GM23338 (cell line): Measurements from ENCODE around the gene FBXL5. TPM values are rescaled to one million over a fixed set of nuclear protein-coding genes. Genes with fewer than 3 reads are reported as not detected.

ENCODE experiments used
- ATAC-seq: fragments of 200-7000 bp; cut with Tn5 transposase; 3 replicates; pipeline ENCODE4 v1.9.1; 2020
- DNase-seq: peaks from one replicate; pipeline ENCODE4 v3.0.0-alpha.2; 2015; ENCODE audit warnings: low spot score
- H2AFZ ChIP-seq: fragments of 200-600 bp; sonication (generic); 2 replicates; pipeline ENCODE4 v1.8.0; 2016; ENCODE audit warnings: antibody characterized with exemption, mild to moderate bottlenecking, moderate library complexity
- H3F3A ChIP-seq: fragments of 200-600 bp; sonication (generic); replicated peaks from 2 replicates; pipeline ENCODE4 v1.8.0; 2017; ENCODE audit warnings: antibody characterized with exemption, mixed run types, low read depth
- H3K27ac ChIP-seq: fragments of 200-600 bp; sonication (generic); 2 replicates; pipeline ENCODE4 v1.6.1; 2016; ENCODE audit warnings: low read depth
- H3K27me3 ChIP-seq: fragments of 200-600 bp; sonication (generic); 2 replicates; pipeline ENCODE4 v1.8.0; 2016; ENCODE audit warnings: mild to moderate bottlenecking, mixed run types, moderate library complexity; ENCODE audit not compliant: insufficient read depth
- H3K36me3 ChIP-seq: fragments of 200-600 bp; sonication (generic); 2 replicates; pipeline ENCODE4 v1.8.0; 2016; ENCODE audit warnings: mild to moderate bottlenecking; ENCODE audit not compliant: insufficient read depth
- H3K4me1 ChIP-seq: fragments of 200-600 bp; sonication (generic); 2 replicates; pipeline ENCODE4 v1.8.0; 2016; ENCODE audit warnings: mild to moderate bottlenecking, moderate library complexity; ENCODE audit not compliant: insufficient read depth
- H3K4me2 ChIP-seq: fragments of 200-600 bp; sonication (generic); 2 replicates; pipeline ENCODE4 v1.7.1; 2017; ENCODE audit warnings: mixed run types
- H3K4me3 ChIP-seq: fragments of 200-600 bp; sonication (generic); 2 replicates; pipeline ENCODE4 v1.6.1; 2016; ENCODE audit warnings: mixed run types
- H3K79me2 ChIP-seq: fragments of 200-600 bp; sonication (generic); replicated peaks from 2 replicates; pipeline ENCODE4 v1.8.0; 2017; ENCODE audit warnings: mild to moderate bottlenecking; ENCODE audit not compliant: insufficient read depth
- H3K9me2 ChIP-seq: fragments of 200-600 bp; sonication (generic); 2 replicates; pipeline ENCODE4 v1.8.0; 2017; ENCODE audit not compliant: insufficient read depth
- H4K20me1 ChIP-seq: fragments of 200-600 bp; sonication (generic); replicated peaks from 2 replicates; pipeline ENCODE4 v1.8.0; 2017; ENCODE audit warnings: mild to moderate bottlenecking; ENCODE audit not compliant: insufficient read depth
- H3K27ac Mint-ChIP-seq: 2 replicates; pipeline ENCODE4 v1.8.0; 2020; ENCODE audit warnings: inconsistent platforms, mild to moderate bottlenecking, moderate library complexity, mixed read lengths
- H3K27me3 Mint-ChIP-seq: 3 replicates; pipeline ENCODE4 v1.8.0; 2022; ENCODE audit warnings: low read depth, mild to moderate bottlenecking, moderate library complexity, mixed read lengths, inconsistent platforms; ENCODE audit not compliant: insufficient read depth, poor library complexity
- H3K36me3 Mint-ChIP-seq: 3 replicates; pipeline ENCODE4 v1.8.0; 2021; ENCODE audit warnings: low read depth, mild to moderate bottlenecking, inconsistent platforms, moderate library complexity, mixed read lengths
- H3K4me1 Mint-ChIP-seq: 3 replicates; pipeline ENCODE4 v1.8.0; 2020; ENCODE audit warnings: mild to moderate bottlenecking, inconsistent platforms, mixed read lengths
- H3K4me3 Mint-ChIP-seq: 3 replicates; pipeline ENCODE4 v1.8.0; 2021; ENCODE audit warnings: moderate library complexity, mild to moderate bottlenecking, inconsistent platforms, mixed read lengths
- H3K9me3 Mint-ChIP-seq: 3 replicates; pipeline ENCODE4 v1.8.0; 2020; ENCODE audit warnings: moderate library complexity, mild to moderate bottlenecking, inconsistent platforms, mixed read lengths
- CREB1 ChIP-seq: fragments of 250-450 bp; sonication (Bioruptor Pico); IDR thresholded peaks from 2 replicates; pipeline ENCODE4 v1.5.0; 2020; ENCODE audit warnings: low read depth, mild to moderate bottlenecking, moderate library complexity
- CTCF ChIP-seq, 2 experiments: fragments of 200-600 bp in 1 of 2; sonication (generic) in 1 of 2; conservative IDR thresholded peaks; 2 replicates each; pipeline versions ENCODE4 v1.5.1 to v1.6.1; 2016 to 2017; ENCODE audit warnings: antibody characterized with exemption in 2 of 2, low read depth in 2 of 2, mild to moderate bottlenecking in 2 of 2, moderate library complexity in 1 of 2
- ETS1 ChIP-seq: IDR thresholded peaks from 2 replicates; pipeline ENCODE4 v1.6.1; 2016; ENCODE audit warnings: antibody characterized with exemption
- EZH2 ChIP-seq: fragments of 200-600 bp; sonication (generic); IDR thresholded peaks from one replicate; pipeline ENCODE4 v1.8.0; 2017; ENCODE audit warnings: antibody characterized with exemption, mild to moderate bottlenecking, low read depth; ENCODE audit not compliant: unreplicated experiment
- EZH2phosphoT487 ChIP-seq: fragments of 200-600 bp; sonication (generic); IDR thresholded peaks from one replicate; pipeline ENCODE4 v1.8.1; 2018; ENCODE audit warnings: antibody characterized with exemption; ENCODE audit not compliant: unreplicated experiment
- JUNB ChIP-seq: IDR thresholded peaks from one replicate; pipeline ENCODE4 v1.6.1; 2016; ENCODE audit warnings: antibody characterized with exemption; ENCODE audit not compliant: unreplicated experiment
- NANOG ChIP-seq: IDR thresholded peaks from 2 replicates; pipeline ENCODE4 v1.6.1; 2016; ENCODE audit warnings: antibody characterized with exemption, borderline replicate concordance
- REST ChIP-seq: IDR thresholded peaks from one replicate; pipeline ENCODE4 v1.6.1; 2018; ENCODE audit warnings: antibody characterized with exemption; ENCODE audit not compliant: unreplicated experiment
- STAT1 ChIP-seq: IDR thresholded peaks from one replicate; pipeline ENCODE4 v1.6.1; 2016; ENCODE audit warnings: antibody characterized with exemption; ENCODE audit not compliant: unreplicated experiment
- ZNF331 ChIP-seq: fragments of 250-450 bp; sonication (Bioruptor Pico); IDR thresholded peaks from 2 replicates; pipeline ENCODE4 v1.5.0; 2020; ENCODE audit warnings: low read depth, mild to moderate bottlenecking, moderate library complexity
- ZNF462 ChIP-seq: fragments of 250-450 bp; sonication (Bioruptor Pico); IDR thresholded peaks from 2 replicates; pipeline ENCODE4 v1.5.0; 2020; ENCODE audit warnings: mild to moderate bottlenecking, moderate library complexity
- polyA plus RNA-seq: library from polyadenylated mRNA; unstranded; fragments of >200 nt; fragmentation: Nextera tagmentation; extraction: Ambion mirVana; gene quantifications from 2 replicates; pipeline ENCODE4 v1.2.1, GENCODE V29; 2016
- total RNA-seq: library from RNA; depleted of rRNA; stranded (reverse); fragments of >200 nt; shearing (Covaris generic); gene quantifications from 2 replicates; pipeline ENCODE4 v1.2.3, GENCODE V29; 2014

FBXL5 gene
- total and polyA plus RNA-seq, 2 experiments from 2014 or later, result 55.7 to 81.9 TPM

GRCh38 chr4:15586066-15586465, 69.1 kb downstream of the FBXL5 start (continued):
- no peak for TF ChIP-seq CTCF (conservative IDR thresholded peaks at IDR 0.05; ENCODE audit: low read depth in 2 of 2)

- TF ChIP-seq JUNB (no peak), REST (no peak), NANOG (no peak), STAT1 (no peak), EZH2phosphoT487 (no peak), ETS1 (no peak), ZNF462 (no peak), EZH2 (no peak), CREB1 (CRISPR knock-in tag) (no peak), ZNF331 (CRISPR knock-in tag) (no peak)
- H3K27me3 ChIP-seq, result no peaks in the 10 kb centered on the region
- no peaks in the 10 kb centered on the region; the same call in 1 of the 2 replicates for H3K4me1 ChIP-seq
- H3K36me3 ChIP-seq, result no peaks in the 10 kb centered on the region; the same call in 1 of the 2 replicates
- no peak overlapping the region for H3K27ac ChIP-seq
- H4K20me1 ChIP-seq, result no peaks in the 10 kb centered on the region
- ATAC-seq (no peak), DNase-seq (no peak)
- H2AFZ ChIP-seq, result no peak overlapping the region
- H3K27ac Mint-ChIP-seq, result no peak overlapping the region
- no peak overlapping the region for H3K4me2 ChIP-seq
- no peaks in the 10 kb centered on the region; the same call in 1 of the 2 replicates for H3K9me2 ChIP-seq
- no peaks in the 10 kb centered on the region for H3K79me2 ChIP-seq
- no peaks in the 10 kb centered on the region for H3F3A ChIP-seq
- H3K4me1 Mint-ChIP-seq, result no peaks in the 10 kb centered on the region
- H3K4me3 ChIP-seq, result no peak overlapping the region
- no peak overlapping the region for H3K4me3 Mint-ChIP-seq
- H3K36me3 Mint-ChIP-seq, result peaks cover 17% of the 10 kb centered on the region
- H3K9me3 Mint-ChIP-seq, result peaks cover 11% of the 10 kb centered on the region
- H3K27me3 Mint-ChIP-seq, result no peaks in the 10 kb centered on the region
These were observed 69.8 kb downstream of the FBXL5 start for GRCh38 chr4:15585331-15585730.
